ENCODE data around the gene SHANK1.
A peak's percentile ranks its signal among the peaks of the same experiment; 100 is the strongest.

Gene SHANK1

DNA sequence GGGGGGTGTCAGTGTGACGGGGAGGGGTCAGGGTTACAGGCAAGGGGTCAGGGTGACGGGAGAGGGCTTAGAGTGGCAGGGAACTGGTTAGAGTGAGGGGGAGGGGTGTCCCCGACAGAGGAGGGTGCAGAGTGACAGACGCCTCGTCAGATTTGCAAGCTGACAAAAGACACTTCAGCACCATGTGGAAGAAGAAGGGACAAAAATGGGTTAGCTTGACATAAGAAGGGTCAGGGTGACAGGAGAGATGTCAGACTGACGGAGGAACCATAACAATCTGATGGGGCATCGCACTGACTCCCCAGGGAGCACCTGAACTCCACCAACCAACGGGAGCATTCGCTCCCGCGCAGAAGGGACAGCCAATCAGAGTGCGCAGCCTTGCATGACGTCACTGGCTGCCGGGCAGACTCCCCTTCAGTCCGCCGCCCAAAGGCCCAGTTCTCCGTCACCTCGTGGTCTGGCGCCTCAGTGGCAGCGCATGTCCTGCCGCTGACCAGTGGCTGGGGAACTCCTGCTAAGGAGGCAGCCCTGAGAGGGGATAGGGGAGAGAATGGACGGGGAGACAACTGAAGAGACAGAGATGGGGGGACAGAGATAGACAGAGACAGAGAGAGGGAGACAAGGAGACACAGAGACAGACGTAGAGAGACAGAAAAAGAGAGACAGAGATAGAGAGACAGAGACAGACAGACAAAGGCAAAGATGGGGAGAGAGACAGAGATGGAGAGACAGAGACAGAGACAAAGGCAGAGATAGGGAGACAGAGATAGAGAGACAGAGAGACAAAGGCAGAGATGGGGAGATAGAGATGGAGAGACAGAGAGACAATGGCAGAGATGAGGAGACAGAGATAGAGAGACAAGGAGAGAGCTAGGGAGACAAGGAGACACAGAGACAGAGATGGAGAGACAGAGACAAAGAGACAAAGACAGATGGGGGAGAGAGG is 40.2 kb downstream of the SHANK1 start:
- DNase-seq = peak; percentile 83

DNA sequence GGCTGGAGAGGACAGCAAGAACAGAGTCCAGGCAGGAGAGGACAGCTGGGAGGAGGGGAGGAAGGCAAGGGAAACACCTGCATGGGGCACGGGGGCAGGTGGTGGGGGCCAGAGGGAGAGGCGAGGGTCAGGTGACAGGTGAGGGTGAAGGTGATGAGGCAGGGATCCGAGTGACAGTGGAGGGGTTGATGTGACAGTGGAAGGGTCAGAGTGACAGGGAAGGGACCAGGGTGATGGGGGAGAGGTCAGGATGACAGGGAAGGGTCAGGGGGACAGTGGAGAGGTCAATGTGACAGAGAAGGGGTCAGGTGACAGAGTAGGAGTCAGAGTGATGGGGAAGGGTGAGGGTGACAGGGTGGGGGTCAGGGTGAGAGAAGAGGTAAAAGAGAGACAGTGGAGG is 41.3 kb downstream of the SHANK1 start:
- DNase-seq = no peak

DNA sequence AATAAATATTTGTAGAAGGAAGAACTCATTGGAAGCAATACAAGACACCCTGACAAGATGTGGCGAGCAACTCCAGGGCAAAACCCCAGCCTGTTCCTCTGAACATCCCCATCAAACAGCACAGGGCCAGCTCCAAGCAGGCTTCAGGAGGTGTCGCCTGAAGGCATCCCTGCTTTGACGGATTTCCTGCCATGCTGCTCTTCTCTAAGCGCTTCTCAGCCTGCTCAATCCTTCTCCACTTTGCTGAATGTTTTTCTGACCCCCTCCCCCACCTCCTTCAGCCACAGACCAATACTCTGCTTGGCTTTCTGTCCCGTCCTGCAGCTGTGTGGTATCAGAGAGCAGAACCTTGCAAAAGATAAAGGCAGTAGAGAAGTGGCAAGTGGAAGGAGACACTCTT is 42.0 kb downstream of the SHANK1 start:
- DNase-seq = no peak

DNA sequence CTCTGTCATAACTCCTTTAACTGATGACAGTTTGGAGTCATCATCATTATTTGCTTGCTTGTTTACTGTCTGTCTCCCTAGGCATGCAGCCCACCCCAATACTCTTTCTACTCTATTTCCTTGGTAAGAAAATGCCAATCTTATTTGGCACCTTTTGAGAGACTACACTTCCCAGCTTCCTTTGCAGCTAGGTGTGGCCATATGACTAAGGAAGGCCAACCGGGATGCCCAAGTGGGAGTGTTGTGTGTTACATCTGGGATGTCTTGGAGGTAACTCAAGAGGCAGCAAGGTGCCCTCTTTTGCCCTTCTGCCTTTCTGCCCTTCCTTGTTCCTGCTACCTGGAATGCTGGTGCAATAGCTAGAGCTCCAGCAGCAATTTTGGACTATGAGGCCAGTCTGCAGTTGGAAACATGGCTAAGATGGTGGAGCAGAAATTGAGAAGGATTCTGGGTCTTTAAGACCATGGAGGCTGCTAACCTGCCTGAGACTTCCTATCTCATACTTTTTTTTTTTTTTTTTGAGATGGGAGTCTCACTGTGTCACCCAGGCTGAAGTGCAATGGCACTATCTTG is 42.9 kb downstream of the SHANK1 start:
- no peak for DNase-seq

DNA sequence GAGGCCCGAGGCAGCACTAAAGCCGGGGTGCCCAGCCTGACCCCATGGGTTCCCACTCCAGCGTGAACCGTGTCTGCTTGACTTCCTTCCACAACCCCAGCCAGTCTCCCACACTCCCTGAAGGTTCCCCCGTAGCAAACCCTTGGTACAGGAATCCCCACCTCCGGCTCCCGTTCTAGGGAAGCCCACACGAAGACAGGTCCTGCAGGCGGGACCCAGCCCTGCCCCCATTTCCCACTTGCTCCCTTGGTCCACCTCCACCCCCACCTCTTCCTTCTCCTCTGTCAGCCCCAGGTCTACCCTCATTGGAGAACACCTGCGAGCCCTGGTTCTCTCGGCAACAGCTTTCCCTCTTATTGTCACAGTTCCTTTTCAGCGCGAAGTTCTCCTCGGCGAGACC is 46.5 kb downstream of the SHANK1 start:
- DNase-seq = no peak

DNA sequence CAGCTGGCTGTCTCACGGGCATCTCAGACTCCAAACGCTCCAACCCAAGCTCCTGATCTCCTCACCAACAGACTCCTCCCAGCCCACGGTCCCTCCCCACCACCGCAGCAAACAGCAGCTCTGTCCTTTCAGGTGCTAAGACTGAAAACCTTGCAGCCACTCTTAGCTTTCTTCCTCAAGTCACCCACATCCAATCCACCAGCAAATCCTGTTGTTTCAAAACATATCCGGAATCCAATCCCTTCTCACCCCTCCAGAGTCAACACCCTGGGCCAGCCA is 49.6 kb downstream of the SHANK1 start:
- DNase-seq = no peak

DNA sequence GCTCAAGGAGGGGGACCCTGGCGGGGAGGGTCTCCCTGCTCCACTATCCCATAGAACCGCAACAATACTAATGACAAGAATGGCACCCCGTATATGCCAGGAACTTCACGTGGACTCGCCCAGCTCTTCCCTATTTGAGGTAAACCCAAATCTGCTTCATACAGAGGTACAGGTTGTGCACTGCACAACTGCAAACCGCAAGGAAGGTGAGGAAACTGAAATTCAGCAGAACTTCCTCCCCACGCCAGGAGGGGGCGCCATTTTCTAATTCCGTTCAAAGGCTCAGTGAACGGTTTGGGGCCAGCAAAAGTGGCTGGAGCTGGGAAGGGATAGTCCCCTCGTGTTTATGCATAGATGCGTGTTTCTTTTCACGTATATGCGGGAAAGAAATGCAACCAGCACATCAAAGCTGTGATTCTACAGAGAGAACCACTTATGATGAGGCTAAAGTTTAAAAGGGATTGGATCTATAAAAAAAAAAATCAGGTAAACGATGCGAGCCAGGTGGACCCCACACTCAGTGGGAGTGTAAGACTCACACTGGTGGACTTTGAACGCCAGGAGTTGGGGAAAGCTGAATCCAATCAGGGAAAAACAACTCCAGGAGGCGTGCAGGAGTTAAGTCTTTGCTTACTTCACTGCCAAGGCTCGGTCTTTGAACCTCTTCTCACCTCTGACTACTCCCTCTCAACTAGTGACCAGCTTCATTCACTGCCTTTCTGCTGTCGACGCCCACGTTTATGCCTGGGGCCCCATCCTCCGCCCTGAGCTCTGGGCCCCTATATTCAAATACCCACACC is 50.1 kb downstream of the SHANK1 start:
- DNase-seq = peak; percentile 54

DNA sequence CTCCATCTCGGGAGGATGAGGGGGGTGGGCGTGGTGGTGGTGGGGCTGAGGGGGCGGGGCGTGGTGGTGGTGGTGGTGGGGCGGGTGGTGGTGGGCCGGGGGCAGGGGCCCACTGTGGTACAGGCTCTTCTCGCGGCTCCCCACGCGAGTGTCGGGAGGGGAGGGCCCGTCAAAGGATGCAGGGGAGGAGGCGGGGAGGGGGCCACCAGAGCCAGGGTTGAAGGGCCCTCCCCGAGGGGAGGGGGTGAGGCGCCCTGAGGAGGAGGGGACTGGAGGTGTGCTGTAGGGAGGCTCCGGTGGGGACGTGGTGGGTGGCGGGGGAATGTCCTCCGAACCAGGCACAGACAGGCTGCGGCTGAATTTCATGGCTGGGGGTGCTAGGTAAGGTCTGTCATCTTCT is 50.7 kb downstream of the SHANK1 start:
- no peak for DNase-seq

DNA sequence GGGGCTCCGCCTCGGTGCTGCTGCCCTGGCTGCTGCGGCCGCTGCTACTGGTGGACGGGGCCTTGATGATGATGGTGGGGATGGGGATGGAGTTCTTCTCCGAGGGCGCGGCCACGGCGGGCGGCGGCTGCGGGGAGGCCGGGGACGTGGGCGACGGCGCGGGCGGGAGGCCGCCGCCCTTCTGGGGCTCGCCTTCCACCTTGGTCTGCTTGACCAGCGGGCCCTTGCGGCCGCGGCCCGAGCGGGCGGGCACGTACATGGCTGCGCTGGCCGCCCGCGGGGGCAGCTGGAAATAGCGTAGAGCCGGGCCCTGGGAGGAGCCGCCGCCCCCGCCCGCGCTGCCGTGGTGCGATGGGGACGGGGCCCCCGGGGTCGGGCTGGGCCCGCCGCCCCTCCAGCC is 51.2 kb downstream of the SHANK1 start:
- DNase-seq = no peak

DNA sequence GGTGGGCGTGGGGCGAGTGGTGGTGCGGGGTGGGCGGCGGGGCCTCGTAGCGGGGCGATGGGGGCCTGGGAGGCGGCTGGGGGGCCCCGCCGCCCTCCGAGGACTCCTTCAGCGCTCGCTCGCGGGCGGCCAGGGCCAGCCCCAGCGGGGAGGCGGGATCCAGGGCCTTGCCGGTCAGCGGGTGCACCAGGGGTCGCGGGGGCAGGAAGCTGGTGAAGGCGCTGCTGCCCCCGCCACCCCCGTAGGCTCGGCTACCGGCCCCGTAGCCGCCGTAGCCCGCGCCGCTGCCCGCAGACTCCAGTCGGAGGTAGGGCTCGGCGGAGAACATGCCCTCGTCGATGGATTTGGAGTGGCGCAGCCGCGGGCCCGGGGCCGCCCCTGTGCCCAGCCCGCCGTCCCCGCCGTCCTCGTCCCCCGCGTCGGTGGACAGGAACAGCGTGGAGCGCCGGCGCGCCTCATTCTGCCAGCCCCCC is 51.8 kb downstream of the SHANK1 start:
- no peak for DNase-seq

DNA sequence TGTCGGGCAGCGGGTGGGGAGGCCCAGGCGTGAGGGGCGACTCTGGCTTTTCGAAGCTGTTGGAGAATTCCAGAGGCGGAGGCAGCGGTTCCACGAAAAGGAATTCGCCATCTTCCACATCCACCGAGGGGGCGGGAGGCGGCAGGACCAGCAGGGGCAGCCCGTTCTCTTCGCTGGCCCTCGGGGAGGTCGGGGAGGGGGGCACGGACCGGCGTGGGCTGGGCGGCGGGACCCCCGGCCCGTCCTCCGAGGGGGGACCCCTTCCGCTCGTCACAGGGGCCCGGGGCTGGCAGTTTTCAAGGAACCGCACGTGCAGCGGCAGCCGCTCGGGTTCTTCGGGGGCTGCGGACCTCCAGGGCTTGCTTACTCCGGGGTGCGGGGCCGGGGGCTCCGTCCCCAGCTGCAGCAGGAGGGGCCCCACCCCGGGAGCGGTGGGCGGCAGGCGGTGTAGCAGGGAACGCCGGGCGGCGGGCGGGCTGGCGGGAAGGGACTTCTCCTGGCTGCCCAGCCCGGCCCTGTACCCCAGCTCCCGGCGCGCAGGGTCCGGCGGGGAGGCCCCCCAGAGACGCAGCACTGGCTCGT is 52.3 kb downstream of the SHANK1 start:
- no peak for DNase-seq

DNA sequence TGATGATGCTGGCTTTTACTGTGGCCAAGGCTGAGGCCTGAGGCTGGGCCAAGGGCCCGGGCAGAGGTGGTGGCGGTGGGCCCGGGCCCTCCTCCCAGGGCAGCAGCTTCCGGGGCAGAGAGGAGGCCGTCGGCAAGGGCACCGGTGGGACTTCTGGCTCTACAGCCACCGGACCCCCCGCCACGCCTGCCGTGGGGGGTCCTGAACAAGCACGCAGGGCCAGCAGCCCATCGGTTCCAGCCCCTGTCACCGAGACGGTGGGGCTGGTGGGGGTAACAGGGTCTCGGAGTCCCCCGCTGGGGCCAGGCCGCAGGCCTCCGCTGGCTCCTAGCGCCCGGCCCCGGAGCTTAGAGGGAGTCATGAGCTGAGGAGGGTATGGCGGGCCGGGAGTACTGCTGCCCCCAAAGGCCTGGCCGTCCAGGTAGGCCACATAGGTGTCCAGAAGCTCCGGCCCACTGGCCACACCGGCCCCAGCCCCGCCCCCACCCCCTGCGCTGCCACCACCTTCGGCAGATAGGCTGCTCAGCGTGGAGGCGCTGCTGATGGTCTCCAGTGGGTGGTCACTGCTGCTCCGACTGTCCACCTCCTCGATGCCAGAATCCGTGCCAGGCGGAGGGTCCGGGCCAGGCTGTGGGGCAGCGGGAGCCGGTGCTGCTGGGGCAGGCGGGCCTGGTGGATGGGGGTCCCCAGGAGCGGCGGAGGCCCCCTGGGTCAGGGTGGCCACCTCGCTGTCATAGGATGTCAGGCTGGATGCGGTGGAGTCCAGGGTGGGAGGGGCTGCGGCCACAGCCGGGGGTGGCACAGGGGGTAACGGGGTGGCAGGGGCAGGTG is 53.0 kb downstream of the SHANK1 start:
- no peak for DNase-seq

DNA sequence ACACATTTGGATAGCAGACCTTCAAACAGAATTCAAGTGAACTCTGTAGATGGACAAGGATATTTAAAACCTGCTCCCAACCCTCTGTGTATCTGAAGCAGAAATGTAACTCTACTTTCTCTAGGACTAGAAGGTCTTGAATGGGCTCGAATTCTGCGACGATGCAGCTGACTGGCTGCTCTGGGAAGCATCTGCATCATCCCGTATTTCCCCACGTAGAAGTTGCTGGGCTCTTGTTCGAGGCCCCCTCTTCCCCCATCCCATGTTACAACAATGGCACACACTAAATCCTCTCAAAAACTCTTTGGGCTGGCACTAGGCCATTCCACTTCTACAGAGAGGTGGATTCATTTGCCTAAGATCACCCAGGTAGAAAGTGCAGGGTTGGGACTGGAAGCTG is 55.4 kb downstream of the SHANK1 start:
- DNase-seq = no peak

DNA sequence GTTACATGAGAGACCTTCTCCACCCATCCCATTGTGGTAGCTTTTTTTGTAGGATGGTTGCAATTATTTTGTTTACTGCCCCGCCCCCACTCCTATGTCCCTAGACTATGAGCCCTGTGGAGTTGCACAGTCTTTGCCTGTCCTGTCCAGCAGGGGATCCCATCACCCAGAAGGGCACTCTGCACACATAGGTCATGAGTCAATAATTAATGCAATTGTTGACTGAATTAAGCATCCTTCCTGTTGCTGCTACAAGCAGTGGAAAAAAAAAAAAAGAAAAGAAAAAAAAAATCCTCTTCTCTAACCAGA is 56.2 kb downstream of the SHANK1 start:
- no peak for DNase-seq

DNA sequence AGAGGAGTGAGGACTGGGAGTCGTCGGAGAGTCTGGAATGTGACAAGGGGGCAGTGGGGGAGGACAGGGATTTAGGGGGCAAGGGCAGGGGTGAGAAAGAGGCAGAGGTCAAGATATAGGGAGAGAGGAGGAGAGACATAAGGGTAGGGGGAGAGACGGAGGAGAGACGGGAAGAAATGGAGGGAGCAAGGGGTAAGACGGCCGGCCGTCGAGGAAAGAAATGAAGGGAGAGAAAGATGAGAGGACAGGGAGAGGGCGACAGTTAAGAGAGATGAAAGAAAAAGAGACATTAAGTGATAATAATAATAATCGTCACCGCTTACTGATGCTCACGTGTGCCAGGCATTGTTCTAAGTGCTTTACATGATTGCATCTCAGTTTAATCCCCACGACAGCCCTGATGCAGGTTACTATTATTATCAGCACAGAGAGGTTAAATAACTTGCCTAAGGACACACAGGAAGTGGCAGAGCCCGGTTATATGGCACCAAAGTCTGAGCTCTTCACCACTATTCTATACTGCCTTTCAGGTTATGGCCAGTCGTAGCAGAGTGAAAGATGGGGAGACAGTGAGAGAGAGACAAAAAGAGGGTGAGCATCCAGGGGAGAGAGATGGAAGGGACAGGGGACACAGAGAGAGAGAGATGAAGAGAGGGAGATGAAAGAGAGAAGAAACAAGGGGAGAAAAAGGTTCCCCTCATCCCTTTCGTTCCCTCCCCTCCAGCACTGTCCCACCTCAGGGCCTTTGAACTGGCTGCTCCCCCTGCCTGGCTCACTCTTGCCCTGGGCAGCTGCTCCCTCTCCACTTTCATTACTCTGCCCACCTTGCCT is 56.7 kb downstream of the SHANK1 start:
- no peak for DNase-seq

DNA sequence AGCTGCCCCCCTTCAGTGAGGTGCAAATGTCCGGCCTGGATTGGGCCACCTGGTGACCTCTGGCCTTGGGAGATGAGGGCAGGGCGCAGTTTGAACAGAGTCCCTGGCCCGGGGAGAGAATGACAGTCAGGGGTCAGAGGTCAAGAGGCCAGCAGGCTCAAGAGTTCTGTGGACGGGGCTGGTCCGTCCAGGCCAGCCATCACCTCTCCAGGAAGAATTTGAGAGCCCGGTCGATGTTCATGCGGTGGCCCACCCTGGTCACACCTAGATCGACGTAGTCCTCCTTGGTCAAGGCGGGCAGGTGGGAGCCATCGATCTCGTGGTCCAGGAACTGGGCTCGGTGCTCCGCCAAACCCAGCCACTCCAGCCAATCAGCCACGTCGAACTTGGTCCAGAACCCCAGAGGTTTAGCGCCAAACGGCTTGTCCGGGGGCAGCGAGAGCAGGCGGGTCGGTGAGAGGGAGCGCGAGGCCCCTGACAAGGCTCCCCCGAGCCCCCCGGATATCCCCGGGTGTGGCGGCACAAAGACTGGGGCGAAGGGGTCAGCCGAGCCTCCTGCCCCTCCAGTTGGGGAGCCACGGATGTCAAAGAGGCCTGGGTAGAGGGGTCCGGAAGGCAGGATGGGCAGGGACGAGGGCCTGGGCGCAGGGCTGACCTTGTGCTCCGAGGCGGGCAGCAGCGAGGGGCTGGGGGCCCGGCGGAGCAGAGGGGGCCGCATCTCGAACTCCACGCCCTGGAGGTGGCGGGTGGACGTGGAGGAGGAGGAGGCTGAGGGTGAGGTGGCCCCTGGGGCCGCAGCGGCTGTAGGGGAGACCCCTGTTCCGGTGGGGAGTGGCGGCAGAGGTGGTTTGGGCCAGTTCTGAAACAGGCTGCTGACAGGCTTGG is 57.6 kb downstream of the SHANK1 start:
- no peak for DNase-seq

DNA sequence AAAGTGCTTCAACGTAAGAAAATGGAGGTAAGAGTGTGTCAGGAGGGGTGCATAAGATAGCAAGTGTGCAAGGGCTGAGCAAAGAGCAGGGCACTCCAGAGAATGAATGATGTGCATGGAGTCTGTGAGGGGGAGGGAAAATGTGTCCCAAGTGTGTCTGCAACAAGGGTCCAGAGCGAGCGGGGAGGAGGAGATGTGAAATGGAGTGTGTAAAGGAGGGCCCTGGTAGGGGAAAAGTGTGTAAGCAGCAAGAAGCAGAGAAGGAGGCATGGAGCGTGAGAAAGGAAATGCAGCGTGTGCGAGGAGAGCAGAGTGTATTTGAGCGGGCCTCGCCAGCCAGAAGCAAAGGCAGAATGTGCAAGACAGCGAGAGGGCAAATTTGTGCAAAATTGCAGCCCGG is 58.6 kb downstream of the SHANK1 start:
- no peak for DNase-seq

DNA sequence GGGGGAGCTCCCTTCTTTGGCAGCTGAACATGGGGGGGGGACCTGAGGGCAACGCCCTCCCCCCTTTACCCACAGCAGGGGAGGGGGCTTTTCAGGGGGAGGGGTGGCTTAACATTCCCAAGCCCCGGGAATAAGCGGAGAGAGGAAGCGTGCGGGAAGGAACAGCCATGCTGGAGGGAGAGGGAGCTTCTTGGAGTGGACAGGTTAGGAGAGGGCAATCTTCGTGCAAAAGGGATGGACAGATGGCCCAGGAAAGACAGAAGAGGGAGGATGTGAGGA is 59.6 kb downstream of the SHANK1 start:
- no peak for DNase-seq

DNA sequence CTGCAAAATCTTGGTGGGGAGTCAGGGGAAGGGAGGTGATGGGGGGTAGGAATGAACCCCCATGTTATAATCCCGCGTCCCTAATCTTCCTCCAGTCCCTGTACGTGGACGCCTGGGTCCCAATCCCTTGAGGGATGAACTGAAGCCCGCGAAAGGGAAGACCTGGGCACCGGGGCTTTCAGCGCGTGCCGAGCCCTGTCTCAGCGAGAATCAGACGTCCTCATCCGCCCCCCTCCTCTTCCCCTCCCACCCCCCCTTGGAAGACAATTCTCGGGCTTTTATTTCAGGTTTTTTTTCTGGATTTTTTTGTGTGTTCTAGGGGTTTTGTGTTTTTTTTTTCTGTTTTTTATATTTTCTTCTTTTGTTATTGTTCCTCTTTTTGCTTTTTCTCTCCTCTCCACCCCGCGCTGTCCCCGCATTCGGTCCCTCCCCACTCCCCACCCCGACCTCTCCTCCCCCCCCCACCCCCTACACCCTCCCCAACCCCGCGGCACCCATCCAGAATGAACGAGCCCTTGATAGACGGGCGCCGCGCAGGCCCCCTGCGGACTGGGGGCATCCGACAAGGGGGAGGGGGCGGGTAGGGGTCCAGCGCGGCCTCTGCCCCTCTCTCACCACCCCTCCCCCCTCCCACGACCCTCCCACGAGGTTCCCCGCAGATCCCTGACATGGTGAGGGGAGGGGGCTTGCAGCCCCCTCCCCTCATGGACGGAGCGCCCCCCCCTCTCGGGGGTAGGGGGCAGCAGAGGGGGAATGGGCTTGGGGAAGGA is 60.1 kb downstream of the SHANK1 start:
- DNase-seq = no peak

Data from MV-4-11 (cell line).